Upper lobe of left lung (tissue), 6 donors: ENCODE results near the gene ZNF57. TPM values are rescaled to one million over a fixed set of nuclear protein-coding genes. Genes with fewer than 3 reads are reported as not detected.
"Not testable (repeated sequence)": the region's sequence is repeated elsewhere in the genome, so short reads cannot be mapped to it uniquely, and the experiment has no call there.

ENCODE experiments used
- ATAC-seq, 2 donors: fragments of 200-7000 bp; cut with Tn5 transposase; one replicate each; pipeline ENCODE4 v1.9.1; 2022; ENCODE audit warnings: mild to moderate bottlenecking in 2 of 2, moderate library complexity in 2 of 2; ENCODE audit not compliant: low FRiP score in 2 of 2
- DNase-seq, 2 donors: peaks; one replicate each; pipeline ENCODE4 v3.0.0-alpha.2; 2019 to 2020
- H3K27ac ChIP-seq, 4 donors: fragments of 200-600 bp; sonication (generic); one replicate each; pipeline ENCODE4 v1.5.1; 2016 to 2019
- H3K27me3 ChIP-seq, 4 donors: fragments of 200-600 bp; sonication (generic); one replicate each; pipeline ENCODE4 v1.5.1; 2017 to 2019
- H3K36me3 ChIP-seq, 4 donors: fragments of 200-600 bp; sonication (generic); one replicate each; pipeline ENCODE4 v1.5.1; 2016 to 2019
- H3K4me1 ChIP-seq, 4 donors: fragments of 200-600 bp; sonication (generic); one replicate each; pipeline ENCODE4 v1.5.1; 2018 to 2019
- H3K4me3 ChIP-seq, 4 donors: fragments of 200-600 bp; sonication (generic); one replicate each; pipeline ENCODE4 v1.5.1; 2017 to 2019; ENCODE audit warnings: mild to moderate bottlenecking in 2 of 4, moderate library complexity in 1 of 4
- H3K9me3 ChIP-seq, 4 donors: fragments of 200-600 bp; sonication (generic); one replicate each; pipeline ENCODE4 v1.5.1; 2018 to 2019
- EP300 ChIP-seq, 4 donors: sonication (generic); formaldehyde crosslinking; IDR thresholded peaks; one replicate each; pipeline ENCODE4 v1.5.1; 2017; ENCODE audit warnings: antibody characterized with exemption in 4 of 4, control low read depth in 2 of 4
- POLR2A ChIP-seq, 4 donors: fragments of 450-650 bp; IDR thresholded peaks; one replicate each; pipeline ENCODE4 v1.5.1; 2016 to 2017; ENCODE audit warnings: antibody characterized with exemption in 4 of 4, mild to moderate bottlenecking in 2 of 4
- POLR2AphosphoS5 ChIP-seq, 2 donors: sonication (generic); formaldehyde crosslinking; IDR thresholded peaks; one replicate each; pipeline ENCODE4 v1.5.1; 2017; ENCODE audit warnings: antibody characterized with exemption in 2 of 2
- WGBS, 2 donors: methylation state at CpG; one replicate each; pipeline ENCODE4 v1.1.5; 2017 to 2018; 5-methylcytosine and 5-hydroxymethylcytosine counted together
- total RNA-seq, 6 donors: library from RNA; depleted of rRNA in 4 of 6; stranded (reverse); fragments of >200 nt in 4 of 6; gene quantifications; one replicate each; pipeline versions ENCODE4 v1.1.0 to v1.2.1, GENCODE V29; 2016 to 2021
- TF ChIP-seq, protein P1 (sequence below), 6 experiments: fragments of 450-650 bp in 4 of 6; fragments of 200-600 bp in 2 of 6; sonication (generic) in 2 of 6; IDR thresholded peaks; one replicate each; pipeline ENCODE4 v1.5.1; 2016 to 2019; ENCODE audit warnings: antibody characterized with exemption in 6 of 6
- donor health status: DM: no; HTN: no; CAD: no; lungs with moderate emphysema.
- donor health status: DM: no; HTN: yes; CAD: no; lungs with severe emphysema.

Gene ZNF57
- total RNA-seq, 6 donors from 2014 or later = 5.2 to 9.8 (median 6.1) TPM

DNA sequence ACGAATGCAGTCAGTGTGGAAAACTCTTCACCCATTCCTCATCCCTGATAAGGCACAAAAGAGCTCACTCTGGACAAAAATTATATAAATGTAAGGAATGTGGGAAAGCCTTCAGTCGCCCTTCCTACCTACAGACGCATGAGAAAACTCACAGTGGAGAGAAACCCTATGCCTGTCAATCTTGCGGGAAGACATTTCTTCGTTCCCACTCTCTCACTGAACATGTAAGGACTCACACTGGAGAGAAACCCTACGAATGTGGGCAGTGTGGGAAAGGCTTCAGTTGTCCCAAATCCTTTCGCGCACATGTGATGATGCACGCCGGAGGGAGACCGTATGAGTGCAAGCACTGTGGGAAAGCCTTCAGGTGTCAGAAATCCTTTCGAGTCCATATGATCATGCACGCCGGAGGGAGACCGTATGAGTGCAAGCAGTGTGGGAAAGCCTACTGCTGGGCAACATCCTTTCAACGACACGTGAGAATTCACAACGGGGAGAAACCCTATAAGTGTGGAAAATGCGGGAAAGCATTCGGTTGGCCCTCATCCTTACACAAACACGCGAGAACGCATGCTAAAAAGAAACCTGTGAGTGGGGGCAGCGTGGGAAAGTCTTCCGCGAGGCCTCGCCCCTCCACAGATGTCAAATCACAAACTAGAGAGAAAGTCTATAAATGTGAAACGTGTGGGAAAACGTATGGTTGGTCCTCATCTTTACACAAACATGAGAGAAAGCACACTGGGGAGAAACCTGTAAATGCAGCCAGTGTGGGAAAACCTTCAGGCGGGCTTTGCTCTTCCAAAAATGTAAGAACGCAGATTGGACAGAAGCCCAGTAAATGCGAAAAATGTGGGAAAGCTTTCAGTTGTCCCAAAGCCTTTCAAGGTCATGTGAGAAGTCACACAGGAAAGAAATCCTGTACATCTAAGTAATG, 23.1 kb upstream of the ZNF57 start:
- TF ChIP-seq, protein P1, sequence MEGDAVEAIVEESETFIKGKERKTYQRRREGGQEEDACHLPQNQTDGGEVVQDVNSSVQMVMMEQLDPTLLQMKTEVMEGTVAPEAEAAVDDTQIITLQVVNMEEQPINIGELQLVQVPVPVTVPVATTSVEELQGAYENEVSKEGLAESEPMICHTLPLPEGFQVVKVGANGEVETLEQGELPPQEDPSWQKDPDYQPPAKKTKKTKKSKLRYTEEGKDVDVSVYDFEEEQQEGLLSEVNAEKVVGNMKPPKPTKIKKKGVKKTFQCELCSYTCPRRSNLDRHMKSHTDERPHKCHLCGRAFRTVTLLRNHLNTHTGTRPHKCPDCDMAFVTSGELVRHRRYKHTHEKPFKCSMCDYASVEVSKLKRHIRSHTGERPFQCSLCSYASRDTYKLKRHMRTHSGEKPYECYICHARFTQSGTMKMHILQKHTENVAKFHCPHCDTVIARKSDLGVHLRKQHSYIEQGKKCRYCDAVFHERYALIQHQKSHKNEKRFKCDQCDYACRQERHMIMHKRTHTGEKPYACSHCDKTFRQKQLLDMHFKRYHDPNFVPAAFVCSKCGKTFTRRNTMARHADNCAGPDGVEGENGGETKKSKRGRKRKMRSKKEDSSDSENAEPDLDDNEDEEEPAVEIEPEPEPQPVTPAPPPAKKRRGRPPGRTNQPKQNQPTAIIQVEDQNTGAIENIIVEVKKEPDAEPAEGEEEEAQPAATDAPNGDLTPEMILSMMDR (IDR thresholded peaks at IDR 0.05) = no peak
- TF ChIP-seq POLR2AphosphoS5 (IDR thresholded peaks at IDR 0.05) = no peak
- TF ChIP-seq POLR2A (IDR thresholded peaks at IDR 0.05) = no peak
- no peak for TF ChIP-seq EP300 (IDR thresholded peaks at IDR 0.05)
- H3K4me1 ChIP-seq = no peaks in the 10 kb centered on the region
- DNase-seq = no peak
- H3K27me3 ChIP-seq = no peaks in the 10 kb centered on the region
- peaks cover 26 to 35% (median 29%) of the 10 kb centered on the region in 4 donors for H3K9me3 ChIP-seq
- H3K36me3 ChIP-seq = no peaks in the 10 kb centered on the region
- no peak for ATAC-seq
- no peak overlapping the region for H3K4me3 ChIP-seq
- WGBS, 2 donors = 90 to 92% methylated on average over 32 of the region's 32 CpGs
- no peak overlapping the region for H3K27ac ChIP-seq

DNA sequence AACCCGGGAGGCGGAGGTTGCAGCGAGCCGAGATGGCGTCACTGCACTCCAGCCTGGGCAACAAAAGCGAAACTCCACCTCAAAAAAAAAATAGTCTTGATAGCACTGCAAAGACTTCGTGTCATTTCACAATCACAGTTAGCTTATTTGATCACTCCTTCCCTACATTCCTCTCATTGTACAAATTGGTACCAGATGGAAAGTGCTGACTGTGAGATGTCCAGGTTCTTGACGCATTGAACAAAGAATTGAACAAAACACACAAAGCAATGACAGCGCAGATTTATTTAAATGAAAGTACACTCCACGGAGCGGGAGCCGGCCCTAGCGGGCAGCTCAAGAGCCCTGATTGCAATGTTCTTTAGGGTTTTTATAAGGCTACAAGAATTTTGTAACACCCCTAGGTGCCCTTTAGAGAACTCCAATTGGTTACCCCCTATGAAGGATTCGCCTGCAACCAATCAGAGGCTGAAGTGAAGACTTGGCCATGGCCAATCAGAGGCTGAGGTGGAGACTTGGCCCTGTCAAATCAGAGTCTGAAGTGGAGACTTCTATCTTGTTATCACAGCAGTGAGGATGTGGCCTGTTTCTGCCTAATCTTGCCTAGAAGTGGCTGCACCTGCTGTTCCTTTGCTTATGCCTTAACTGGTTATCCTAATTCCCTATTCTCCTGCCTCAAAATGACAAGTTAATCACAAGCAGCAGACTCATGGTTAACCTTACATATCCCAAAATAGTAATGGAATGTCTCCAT, 16.9 kb upstream of the ZNF57 start:
- H3K4me3 ChIP-seq = no peak overlapping the region
- WGBS, 2 donors = 83% methylated on average over 14 of the region's 14 CpGs
- H3K9me3 ChIP-seq = peaks cover 0 to 6% (median 0%) of the 10 kb centered on the region in 4 donors
- H3K4me1 ChIP-seq = peaks cover 0 to 12% (median 8%) of the 10 kb centered on the region in 4 donors
- DNase-seq (no peak), ATAC-seq (no peak)
- no peaks in the 10 kb centered on the region for H3K36me3 ChIP-seq
- TF ChIP-seq POLR2A (IDR thresholded peaks at IDR 0.05) (no peak), EP300 (IDR thresholded peaks at IDR 0.05) (no peak)
- no peaks in the 10 kb centered on the region for H3K27me3 ChIP-seq
- H3K27ac ChIP-seq = no peak overlapping the region

DNA sequence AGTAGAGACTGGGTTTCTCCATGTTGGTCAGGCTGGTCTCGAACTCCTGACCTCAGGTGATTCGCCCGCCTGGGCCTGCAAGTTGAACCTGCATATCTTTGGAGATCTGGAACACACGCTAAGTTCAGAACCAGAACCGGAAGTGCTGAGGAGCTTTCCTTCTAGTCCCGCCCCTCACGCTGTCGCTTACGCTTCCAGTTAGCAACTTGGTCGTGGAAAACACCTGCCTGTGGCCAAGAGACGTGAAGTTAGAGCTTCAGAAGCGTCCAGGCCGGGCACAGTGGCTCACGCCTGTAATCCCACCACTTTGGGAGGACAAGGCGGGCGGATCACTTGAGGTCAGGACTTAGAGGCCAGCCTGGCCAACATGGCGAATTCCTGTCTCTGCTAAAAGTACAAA, 15.0 kb upstream of the ZNF57 start:
- Histone ChIP-seq H3K9me3 (no peaks in the 10 kb centered on the region), H3K4me3 (no peak overlapping the region), H3K36me3 (no peaks in the 10 kb centered on the region), H3K27ac (no peak overlapping the region), H3K27me3 (no peaks in the 10 kb centered on the region), H3K4me1 (peaks cover 0 to 13% (median 8%) of the 10 kb centered on the region in 4 donors)
- 89 to 91% methylated on average over 17 of the region's 17 CpGs for WGBS, 2 donors
- TF ChIP-seq EP300 (IDR thresholded peaks at IDR 0.05) = no peak
- ATAC-seq (no peak), DNase-seq (no peak)

DNA sequence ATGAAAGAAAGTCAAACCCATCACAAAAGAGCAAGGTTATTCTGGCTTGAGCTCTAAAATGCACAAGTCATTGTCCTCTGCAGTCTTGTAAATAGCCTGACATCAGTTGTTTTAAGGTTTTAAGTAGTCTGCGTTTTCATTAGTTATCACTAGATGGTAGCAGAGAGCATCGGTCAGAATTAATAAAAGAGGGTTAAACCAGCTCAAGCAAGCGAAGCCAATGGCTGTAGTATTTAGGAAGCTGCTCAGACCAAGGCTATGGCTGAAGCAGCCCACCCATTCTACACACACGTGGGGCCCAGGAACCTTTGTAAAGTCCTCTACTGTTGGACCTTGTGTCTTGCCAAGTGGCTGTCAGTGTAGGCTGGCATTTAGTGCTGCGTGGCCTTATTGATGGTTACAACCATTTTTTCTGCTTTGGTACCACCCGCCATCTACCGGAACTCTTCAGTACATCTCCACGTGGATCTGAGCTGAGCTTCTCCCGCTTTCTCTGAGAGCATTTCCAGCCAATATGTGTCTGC, 13.3 kb upstream of the ZNF57 start:
- Histone ChIP-seq H3K4me1 (peaks cover 0 to 13% (median 8%) of the 10 kb centered on the region in 4 donors), H3K9me3 (no peaks in the 10 kb centered on the region), H3K27me3 (no peaks in the 10 kb centered on the region), H3K36me3 (no peaks in the 10 kb centered on the region), H3K27ac (peak overlapping the region in 1 of 4 donors; percentile 8), H3K4me3 (no peak overlapping the region)
- WGBS, 2 donors = 15 to 26% methylated on average over 8 to 9 of the region's 9 CpGs
- ATAC-seq = peak; percentile 86 to 88
- DNase-seq = no peak
- TF ChIP-seq EP300 (IDR thresholded peaks at IDR 0.05) = no peak
- TF ChIP-seq, protein P1 (IDR thresholded peaks at IDR 0.05) = peak; percentile 53 to 72 (median 59)

DNA sequence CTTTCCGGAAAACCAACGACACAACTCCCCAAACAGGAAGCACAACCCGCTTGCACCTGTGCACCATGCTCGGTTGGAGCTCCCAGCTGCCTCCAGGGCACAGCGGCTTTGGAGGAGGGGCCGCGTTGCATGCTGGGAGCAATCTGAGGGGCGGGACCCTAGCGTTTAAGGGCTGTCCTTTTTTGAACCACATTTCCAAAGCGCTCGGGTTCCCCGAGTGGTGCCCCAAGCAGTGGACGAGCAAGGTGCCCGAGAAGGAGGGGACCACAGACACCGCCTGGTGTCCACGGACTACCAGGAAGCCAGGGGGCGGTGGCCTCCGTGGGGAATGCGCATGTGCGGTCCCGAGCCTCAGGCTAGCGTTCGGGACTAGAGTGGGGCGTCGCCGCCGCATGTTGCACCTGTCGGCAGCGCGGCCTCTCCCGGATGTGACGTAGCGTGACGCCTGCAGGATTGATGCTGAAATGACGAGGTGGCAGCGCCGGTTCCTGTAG, 11.9 kb upstream of the ZNF57 start:
- Histone ChIP-seq H3K36me3 (no peaks in the 10 kb centered on the region), H3K9me3 (no peaks in the 10 kb centered on the region), H3K27me3 (no peaks in the 10 kb centered on the region), H3K4me3 (peak overlapping the region in 3 of 4 donors; percentile 29 to 56 (median 40)), H3K27ac (peak overlapping the region in 3 of 4 donors; percentile 12 to 78 (median 60)), H3K4me1 (peaks cover 0 to 13% (median 8%) of the 10 kb centered on the region in 4 donors)
- 54 to 58% methylated on average over 24 to 34 of the region's 37 CpGs for WGBS, 2 donors
- ATAC-seq = peak; percentile 49 to 71
- peak; percentile 22 to 85 for DNase-seq
- TF ChIP-seq, protein P1 (IDR thresholded peaks at IDR 0.05) = peak in 1 of 6 experiments; percentile 17
- TF ChIP-seq EP300 (IDR thresholded peaks at IDR 0.05) (no peak), POLR2AphosphoS5 (IDR thresholded peaks at IDR 0.05) (no peak), POLR2A (IDR thresholded peaks at IDR 0.05) (no peak)

DNA sequence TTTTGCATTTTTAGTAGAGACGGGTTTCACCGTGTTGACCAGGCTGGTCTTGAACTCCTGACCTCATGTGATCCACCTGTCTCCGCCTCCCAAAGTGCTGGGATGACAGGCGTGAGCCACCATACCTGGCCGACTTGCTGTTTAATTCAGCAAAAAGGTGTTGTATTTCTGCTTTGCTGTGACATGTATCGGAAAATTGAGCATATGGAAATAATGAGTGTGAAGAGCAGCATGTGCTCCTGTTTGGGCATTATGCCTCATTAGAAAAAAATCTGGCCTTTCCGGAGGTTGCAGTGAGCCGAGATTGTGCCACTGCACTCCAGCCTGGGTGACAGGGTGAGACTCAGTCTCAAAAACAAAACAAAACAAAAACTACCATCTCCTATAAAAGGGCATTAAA, 10.2 kb upstream of the ZNF57 start:
- not testable (repeated sequence) for ATAC-seq, DNase-seq, H3K27ac ChIP-seq, H3K36me3 ChIP-seq, H3K4me3 ChIP-seq, H3K9me3 ChIP-seq, H3K27me3 ChIP-seq
- WGBS, 2 donors = 81 to 87% methylated on average over 8 of the region's 8 CpGs
- peaks cover 0 to 13% (median 8%) of the 10 kb centered on the region in 4 donors for H3K4me1 ChIP-seq
